CD4-positive, alpha-beta T cell (primary cell): ENCODE measurements around the gene RPL31. TPM values are rescaled to one million over a fixed set of nuclear protein-coding genes. Genes with fewer than 3 reads are reported as not detected.

ENCODE experiments used
- ATAC-seq: fragments of 200-7000 bp; cut with Tn5 transposase; one replicate; pipeline ENCODE4 v1.10.0; 2022; ENCODE audit warnings: mild to moderate bottlenecking; ENCODE audit not compliant: poor library complexity
- CTCF ChIA-PET: fragments of 350-600 bp; sonication (Branson Sonifier 250); formaldehyde crosslinking; loops from one replicate; lab custom pipeline; 2021; ENCODE audit warnings: antibody characterized with exemption, inconsistent platforms; lab: Charles Lee
- POLR2A ChIA-PET: fragments of 350-600 bp; sonication (Branson Sonifier 250); formaldehyde crosslinking; loops from one replicate; lab custom pipeline; 2021; ENCODE audit warnings: antibody characterized with exemption, inconsistent platforms; lab: Charles Lee
- DNase-seq, 14 experiments: peaks; one replicate each; pipeline ENCODE4 v3.0.0-alpha.2; 2013 to 2020; ENCODE audit warnings: mixed read lengths in 2 of 14
- H3K27ac ChIP-seq, 2 donors: one replicate each; pipeline versions ENCODE4 v1.5.1 to v1.7.0; 2013; ENCODE audit warnings: low read length in 2 of 2, low read depth in 1 of 2, mild to moderate bottlenecking in 1 of 2
- H3K27me3 ChIP-seq, 2 experiments: 1 replicate in 1 of 2; 2 replicates in 1 of 2; pipeline versions ENCODE4 v1.6.1 to v1.7.0; 2013; ENCODE audit warnings: low read length in 2 of 2, control low read depth in 1 of 2, mild to moderate bottlenecking in 1 of 2, moderate library complexity in 1 of 2; ENCODE audit not compliant: insufficient read depth in 2 of 2, control insufficient read depth in 1 of 2
- H3K36me3 ChIP-seq: one replicate; pipeline ENCODE4 v1.6.1; 2013; ENCODE audit warnings: low read length, control low read depth; ENCODE audit not compliant: insufficient read depth
- H3K4me1 ChIP-seq: one replicate; pipeline ENCODE4 v1.6.1; 2013; ENCODE audit warnings: low read length, control low read depth; ENCODE audit not compliant: insufficient read depth
- H3K4me3 ChIP-seq: one replicate; pipeline ENCODE4 v1.5.1; 2013; ENCODE audit warnings: mild to moderate bottlenecking, low read length, moderate library complexity
- H3K9me3 ChIP-seq, 2 experiments: 1 replicate in 1 of 2; 2 replicates in 1 of 2; pipeline versions ENCODE4 v1.6.1 to v1.7.0; 2013; ENCODE audit warnings: low read length in 2 of 2, mild to moderate bottlenecking in 2 of 2, control low read depth in 1 of 2, moderate library complexity in 1 of 2; ENCODE audit not compliant: control insufficient read depth in 1 of 2, insufficient read depth in 1 of 2
- H3K27ac Mint-ChIP-seq: one replicate; pipeline ENCODE4 v1.8.0; 2020; ENCODE audit warnings: mixed read lengths
- H3K27me3 Mint-ChIP-seq: one replicate; pipeline ENCODE4 v1.8.0; 2021; ENCODE audit warnings: mixed read lengths
- H3K36me3 Mint-ChIP-seq: one replicate; pipeline ENCODE4 v1.8.0; 2021; ENCODE audit warnings: low read depth, mixed read lengths
- H3K4me1 Mint-ChIP-seq: one replicate; pipeline ENCODE4 v1.8.0; 2021; ENCODE audit warnings: low read depth, mixed read lengths
- H3K4me3 Mint-ChIP-seq: one replicate; pipeline ENCODE4 v1.8.0; 2020; ENCODE audit warnings: mild to moderate bottlenecking, mixed read lengths
- H3K9me3 Mint-ChIP-seq: one replicate; pipeline ENCODE4 v1.8.0; 2020; ENCODE audit warnings: mixed read lengths
- CTCF ChIP-seq: fragments of 200-600 bp; IDR thresholded peaks from one replicate; pipeline ENCODE4 v1.8.0; 2022; ENCODE audit warnings: antibody characterized with exemption, mild to moderate bottlenecking
- intact Hi-C, 2 experiments: fragments of 100-400 bp; cut with DNase I in 1 of 2; cut with micrococcal nuclease in 1 of 2; formaldehyde crosslinking; loops; one replicate each; pipeline versions ENCODE4 v1.15.1 to v1.9.0; 2023 to 2025; cut with DNase I, micrococcal nuclease
- total RNA-seq, 174 experiments: library from RNA in 2 of 174; stranded (reverse) in 2 of 174; gene quantifications; one replicate each; pipeline ENCODE4 v1.2.3 and lab custom pipeline; 2021 to 2026

The RPL31 gene
- total RNA-seq, 2 experiments from 2014 or later, result 2,901 to 2,913 TPM

DNA sequence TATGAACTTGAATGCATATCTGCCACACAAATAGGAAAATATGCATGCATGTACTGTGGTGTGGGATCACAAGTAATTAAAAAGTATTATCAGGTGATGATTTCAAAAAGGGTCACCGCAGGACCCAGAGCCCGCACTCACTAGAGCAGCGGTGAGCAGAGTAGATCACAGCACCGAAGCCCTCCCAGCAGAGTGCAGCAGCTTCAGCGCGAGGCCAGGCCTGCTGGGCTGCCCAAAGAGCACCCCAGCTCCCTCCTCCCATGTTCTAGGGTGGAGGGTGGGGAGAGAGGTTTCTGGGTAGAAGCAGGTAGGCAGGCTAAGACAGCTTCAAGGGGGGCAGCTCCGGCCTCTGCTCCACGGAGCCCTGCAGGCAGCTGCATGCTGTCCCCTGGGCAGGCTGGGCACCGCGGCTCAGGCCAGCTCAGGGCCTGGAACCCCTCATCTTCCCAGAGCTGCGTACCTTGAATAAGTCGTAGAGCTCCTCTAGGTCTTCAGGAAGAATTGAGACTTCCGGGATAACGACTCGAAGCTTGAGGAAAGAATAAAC, 24.9 kb downstream of the RPL31 start:
- Histone ChIP-seq H3K36me3 (no peaks in the 10 kb centered on the region), H3K4me3 (no peak overlapping the region), H3K27me3 (no peaks in the 10 kb centered on the region), H3K9me3 (no peaks in the 10 kb centered on the region), H3K27ac (no peak overlapping the region), H3K4me1 (no peaks in the 10 kb centered on the region)
- ATAC-seq (no peak), DNase-seq (no peak)
- no peak overlapping the region for H3K4me3 Mint-ChIP-seq
- TF ChIP-seq CTCF, result no peak
- H3K4me1 Mint-ChIP-seq, result no peaks in the 10 kb centered on the region
- H3K27me3 Mint-ChIP-seq, result no peaks in the 10 kb centered on the region
- H3K36me3 Mint-ChIP-seq, result no peaks in the 10 kb centered on the region
- no peak overlapping the region for H3K27ac Mint-ChIP-seq
- ChIA-PET POLR2A (interaction anchor here (1.2 kb wide), 1 partner anchor 25 kb away, joined by 4 read pairs; the partner anchor contains the start of gene RPL31), CTCF (no interaction called here)
- H3K9me3 Mint-ChIP-seq, result no peaks in the 10 kb centered on the region
- intact Hi-C loops, result no loop called here

- H3K36me3 ChIP-seq, result no peaks in the 10 kb centered on the region
- Mint-ChIP-seq H3K36me3 (no peaks in the 10 kb centered on the region), H3K27me3 (no peaks in the 10 kb centered on the region), H3K4me3 (no peak overlapping the region), H3K9me3 (no peaks in the 10 kb centered on the region), H3K27ac (no peak overlapping the region), H3K4me1 (no peaks in the 10 kb centered on the region)
- ChIA-PET CTCF (no interaction called here), POLR2A (no interaction called here)
- DNase-seq (no peak), ATAC-seq (no peak)
- peaks cover 0 to 4% of the 10 kb centered on the region in 2 experiments for H3K27me3 ChIP-seq
- no peak for TF ChIP-seq CTCF
- no peaks in the 10 kb centered on the region for H3K4me1 ChIP-seq
- no peak overlapping the region for H3K4me3 ChIP-seq
- H3K27ac ChIP-seq, result no peak overlapping the region
- no peaks in the 10 kb centered on the region for H3K9me3 ChIP-seq
- intact Hi-C loops, result no loop called here
Observed at GRCh38 chr2:101027852-101028251, 25.8 kb downstream of the RPL31 start.

DNA sequence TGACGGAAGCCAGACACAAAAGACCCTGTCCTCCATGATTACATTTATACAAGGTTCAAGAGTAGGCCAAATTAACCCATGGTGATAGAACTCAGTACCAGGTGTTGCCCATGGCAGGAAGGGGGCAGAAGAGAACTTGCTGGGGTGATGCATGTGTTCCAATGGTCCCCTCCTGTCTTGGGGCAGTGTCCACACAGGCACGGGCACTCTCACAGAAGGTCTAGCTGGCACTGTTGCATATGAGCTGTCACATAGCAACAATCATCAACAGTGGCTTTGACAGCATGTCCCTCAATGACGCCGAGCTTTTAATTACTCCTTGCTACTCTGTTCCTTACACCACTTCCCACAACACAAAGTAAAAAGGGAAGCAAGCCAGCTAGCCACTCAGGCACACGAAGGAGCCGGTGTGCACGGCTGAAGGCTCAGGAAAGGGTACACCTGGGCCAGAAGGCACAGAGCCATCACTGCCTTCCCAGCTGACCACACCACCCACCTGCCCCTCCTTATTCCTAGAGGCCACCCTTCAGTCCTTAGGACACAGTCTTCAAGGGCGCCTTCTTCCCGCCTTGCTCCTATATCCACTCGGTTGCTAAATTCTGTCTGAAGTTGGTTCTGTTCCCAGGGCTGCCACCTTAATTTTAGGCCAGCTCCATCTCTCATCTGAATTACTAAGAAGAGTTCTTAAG, 28.9 kb downstream of the RPL31 start:
- DNase-seq, result no peak
- ChIA-PET CTCF (no interaction called here), POLR2A (interaction anchor here (1.0 kb wide), 1 partner anchor 28 kb away, joined by 3 read pairs; the partner anchor contains the start of gene RPL31)
- Histone ChIP-seq H3K9me3 (no peaks in the 10 kb centered on the region), H3K36me3 (no peaks in the 10 kb centered on the region), H3K27ac (no peak overlapping the region), H3K4me3 (no peak overlapping the region), H3K27me3 (peaks cover 0 to 4% of the 10 kb centered on the region in 2 experiments), H3K4me1 (no peaks in the 10 kb centered on the region)
- no peak overlapping the region for H3K27ac Mint-ChIP-seq
- no peak overlapping the region for H3K4me3 Mint-ChIP-seq
- no peak for ATAC-seq
- H3K4me1 Mint-ChIP-seq, result no peaks in the 10 kb centered on the region
- H3K36me3 Mint-ChIP-seq, result no peaks in the 10 kb centered on the region
- intact Hi-C loops, result no loop called here
- H3K27me3 Mint-ChIP-seq, result no peaks in the 10 kb centered on the region
- no peak for TF ChIP-seq CTCF
- no peaks in the 10 kb centered on the region for H3K9me3 Mint-ChIP-seq
